Measurements from ENCODE around the gene PLA2G3. TPM values are rescaled to one million over a fixed set of nuclear protein-coding genes. Genes with fewer than 3 reads are reported as not detected.

PLA2G3 gene
- total and polyA plus RNA-seq, 2 of the 8 experiments (the other 6 are each of a cell fraction or from before 2014, with no cell fraction given): 18.1 to 25.9 TPM

- Histone ChIP-seq H2BK15ac (ENCODE audit: low read length) (no peak overlapping the region), H3K4ac (replicated peaks; ENCODE audit: insufficient read length, low read depth, low read length) (no peak overlapping the region), H2BK12ac (ENCODE audit: low read depth, low read length) (no peak overlapping the region), H3K14ac (ENCODE audit: insufficient read length) (no peak overlapping the region), H2BK20ac (ENCODE audit: low read length) (no peak overlapping the region), H3K56ac (replicated peaks; ENCODE audit: insufficient read length, low read depth, low read length) (no peak overlapping the region), H2AK5ac (ENCODE audit: low read depth, low read length) (no peak overlapping the region), H3K9me3 (ENCODE audit: insufficient read depth in 2 of 2, low read depth in 1 of 2, low read length in 1 of 2) (no peaks in the 10 kb centered on the region), H3K27ac (ENCODE audit: low read depth, low read length) (no peak overlapping the region), H2AFZ (ENCODE audit: low read length) (no peak overlapping the region), H3K18ac (ENCODE audit: extremely low read depth, low read length) (no peak overlapping the region), H3K9ac (replicated peaks in 1 of 4; ENCODE audit: extremely low read depth in 1 of 4, low read depth in 3 of 4, low read length in 3 of 4) (no peak overlapping the region), H4K5ac (ENCODE audit: insufficient read length, low read depth, low read length) (no peak overlapping the region), H3K79me2 (ENCODE audit: control insufficient read depth in 1 of 2, insufficient read depth in 2 of 2, low read length in 2 of 2) (no peaks in the 10 kb centered on the region), H3K4me3 (ENCODE audit: extremely low read depth in 1 of 4, insufficient read depth in 2 of 4, low read depth in 3 of 4, low read length in 4 of 4) (0 out of 8 replicates have a peak overlapping the region, but pooled peaks of 1 of the 4 experiments have one; percentile 18), H3K36me3 (ENCODE audit: control insufficient read depth in 2 of 4, insufficient read depth in 4 of 4, low read length in 3 of 4) (no peaks in the 10 kb centered on the region), H3K23me2 (ENCODE audit: low read depth, low read length) (peaks cover 8% of the 10 kb centered on the region; the same call in 1 of the 2 replicates), H3K4me1 (replicated peaks in 1 of 4; ENCODE audit: control insufficient read depth in 3 of 4, insufficient read depth in 4 of 4, low read length in 3 of 4) (peaks cover 0 to 18% (median 12%) of the 10 kb centered on the region in 4 experiments; a peak in 6 of 7 replicates), H2BK5ac (ENCODE audit: low read depth, low read length) (no peak overlapping the region), H4K91ac (replicated peaks; ENCODE audit: insufficient read length, low read length) (no peak overlapping the region), H4K20me1 (replicated peaks in 1 of 2; ENCODE audit: control insufficient read depth in 1 of 2, insufficient read depth in 2 of 2, low read length in 2 of 2) (peaks cover 0 to 8% of the 10 kb centered on the region in 2 experiments), H3K23ac (ENCODE audit: insufficient read length) (no peak overlapping the region), H2BK120ac (replicated peaks; ENCODE audit: low read depth, low read length) (no peak overlapping the region), H4K8ac (ENCODE audit: extremely low read depth, insufficient read depth, low read length) (peak overlapping the region; percentile 59), H3K4me2 (ENCODE audit: insufficient read depth in 1 of 2, low read depth in 2 of 2, low read length in 2 of 2) (peak overlapping the region in 1 of 2 experiments; percentile 61; a peak in 1 of 4 replicates), H3K79me1 (ENCODE audit: low read depth, low read length) (no peaks in the 10 kb centered on the region; the same call in 1 of the 2 replicates), H3K27me3 (replicated peaks in 1 of 4; ENCODE audit: control insufficient read depth in 3 of 4, extremely low read depth in 1 of 4, insufficient read depth in 3 of 4, low read length in 3 of 4) (peaks cover 10 to 23% (median 22%) of the 10 kb centered on the region in 4 experiments)
- ChIA-PET POLR2A (ENCODE audit: partially characterized antibody) (interaction anchor here (0.6 to 2.3 kb wide), 10 partner anchors 8 to 173 kb away, joined by 3 to 25 read pairs (median 4); partner anchors contain the start of genes MORC2, PLA2G3 and TUG1), CTCF (ENCODE audit: partially characterized antibody) (interaction anchor here (1.0 to 16.8 kb wide), 23 partner anchors 10 to 158 kb away, joined by 3 to 207 read pairs (median 6); partner anchors contain the start of genes INPP5J, PLA2G3, RNF185 and SMTN)
- DNase-seq (ENCODE audit: low read depth in 1 of 2, low spot score in 2 of 2) (peak in 1 of 2 experiments; percentile 49), FAIRE-seq (no peak)
- WGBS, 2 experiments (ENCODE audit: extremely low coverage in 1 of 2, insufficient coverage in 1 of 2, insufficient read length in 1 of 2, insufficient replicate concordance in 2 of 2, low coverage in 1 of 2, low lambda C conversion rate in 2 of 2, missing lambda C conversion rate in 1 of 2): 88% methylated on average over 28 of the region's 33 CpGs; no CpG with 5 or more reads in 1 of the 2 experiments
- no peak for TF ChIP-seq SUZ12 (IDR thresholded peaks at IDR 0.05; ENCODE audit: low read length)
- no peak for TF ChIP-seq EZH2 (IDR thresholded peaks at IDR 0.05; ENCODE audit: low read depth, low read length, severe bottlenecking)
- no peak for TF ChIP-seq POLR2AphosphoS5 (IDR thresholded peaks at IDR 0.05; ENCODE audit: low read depth, low read length)
- no peak for TF ChIP-seq SIX5 (IDR thresholded peaks at IDR 0.05; ENCODE audit: low read depth, low read length)
- no peak for TF ChIP-seq RAD21 (IDR thresholded peaks at IDR 0.05 in 1 of 2, conservative IDR thresholded peaks at IDR 0.05 in 1 of 2; ENCODE audit: low read depth in 2 of 2, low read length in 2 of 2)
- TF ChIP-seq ZNF274 (IDR thresholded peaks at IDR 0.05; ENCODE audit: borderline replicate concordance, extremely low read depth, low read length): no peak
These were observed 36.2 kb downstream of the PLA2G3 start for GRCh38 chr22:31103899-31104694.

Measured in H1 (cell line).